EL (cell line): ENCODE measurements around the gene MSI2.

Experiments
- DNase-seq: peaks from one replicate; pipeline ENCODE4 v3.0.0-alpha.2; 2016

MSI2 gene

DNA sequence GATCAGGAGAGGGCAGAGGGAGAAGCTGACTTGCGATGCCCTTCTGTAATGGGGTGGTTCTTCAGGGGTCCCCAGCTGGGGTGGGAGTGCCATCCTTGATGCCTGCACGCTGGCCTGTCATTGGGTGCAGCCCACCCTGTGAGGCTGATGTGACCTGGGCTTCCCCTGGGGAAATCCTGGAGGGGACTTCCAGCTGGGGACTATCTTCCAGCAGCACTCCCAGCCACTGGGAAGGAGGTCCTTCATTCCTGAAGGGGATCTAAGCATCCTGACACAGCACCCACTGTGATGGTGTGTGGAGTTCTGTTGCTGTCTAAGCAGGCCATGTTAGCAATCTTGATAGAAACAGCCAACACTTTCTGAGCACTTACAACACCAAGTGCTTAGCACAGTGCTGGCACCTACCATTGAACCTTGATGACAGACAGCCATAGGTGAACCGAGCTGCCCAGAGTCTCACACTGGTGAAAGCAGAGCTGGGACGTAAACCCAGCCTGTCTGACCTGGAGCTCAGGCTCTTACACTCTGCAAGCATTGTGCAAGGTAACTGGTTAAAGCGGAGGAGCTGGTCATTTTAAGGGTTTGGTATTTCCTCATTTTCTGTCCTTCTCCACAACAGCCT, 277.5 kb downstream of the MSI2 start:
- DNase-seq: no peak

DNA sequence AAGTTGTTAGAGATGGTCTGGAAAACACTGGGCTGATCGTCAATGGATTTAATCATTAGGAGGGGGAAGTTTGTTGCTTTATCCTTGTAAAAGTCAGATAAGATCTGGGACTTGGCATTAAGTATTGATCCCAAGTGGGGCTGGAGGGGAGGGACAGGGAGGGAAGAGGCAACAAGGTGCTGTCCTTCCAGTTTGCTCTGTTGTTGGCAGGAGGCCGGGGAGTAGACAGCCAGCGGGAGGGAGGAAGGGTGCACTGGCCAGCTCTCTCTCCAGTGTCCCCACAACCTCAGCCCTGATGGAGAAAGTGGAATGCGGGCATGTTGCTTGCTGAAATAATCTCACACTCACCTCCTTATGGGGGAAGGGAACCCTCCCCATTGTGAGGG, 278.5 kb downstream of the MSI2 start:
- DNase-seq: no peak

DNA sequence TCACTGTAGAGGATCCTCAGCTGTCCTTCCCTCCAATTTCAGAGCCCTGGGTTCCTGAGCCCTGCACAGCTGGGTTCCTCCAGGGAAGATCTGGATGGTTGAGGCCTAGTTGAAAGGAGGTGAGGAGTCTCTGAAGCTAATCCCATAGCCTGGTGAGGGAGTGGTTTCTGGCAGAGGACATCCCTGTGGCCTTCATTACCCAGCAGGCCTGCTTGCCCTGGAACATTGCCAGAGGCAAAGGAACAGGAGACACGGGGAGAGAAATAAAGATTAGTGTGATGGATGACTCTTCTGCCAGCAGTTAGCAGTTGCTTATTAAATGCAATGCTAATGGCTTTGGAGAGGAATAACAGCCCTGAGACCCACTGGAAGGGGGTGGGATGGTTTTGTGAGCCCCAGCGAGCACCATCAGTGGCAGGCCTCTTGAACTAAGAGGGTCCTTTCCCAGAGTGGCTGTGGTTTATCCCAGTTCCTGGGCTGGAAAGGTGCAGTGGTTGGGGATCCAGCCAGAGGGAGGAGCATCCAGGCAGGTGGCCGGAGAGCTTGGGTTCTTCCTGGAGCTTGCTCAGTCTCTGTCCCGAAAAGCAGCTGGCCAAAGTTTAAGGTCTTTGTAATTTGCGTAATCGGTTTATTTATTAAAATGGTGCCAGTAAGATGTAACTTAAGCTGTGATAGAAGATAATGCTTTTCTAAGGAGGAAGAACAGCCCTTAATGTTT, 279.1 kb downstream of the MSI2 start:
- no peak for DNase-seq

DNA sequence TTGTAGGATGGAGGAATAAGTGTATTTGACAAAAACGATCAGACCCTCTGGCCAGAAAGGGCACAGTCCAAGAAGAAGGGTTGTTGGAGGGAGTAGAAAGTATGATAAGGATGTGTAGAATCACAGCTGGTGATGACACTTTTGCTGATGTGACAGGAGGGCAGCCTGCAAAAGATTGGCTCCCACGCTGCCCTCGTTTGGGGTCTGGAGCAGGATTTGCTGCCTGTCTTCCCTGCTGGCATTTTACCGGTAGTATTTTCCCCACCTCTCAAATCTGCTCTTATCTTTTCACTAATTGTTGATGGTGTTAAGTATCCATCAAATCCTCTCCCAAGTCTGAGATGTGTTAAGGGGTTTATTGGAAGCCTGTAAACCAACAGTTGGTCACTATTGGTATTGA, 280.0 kb downstream of the MSI2 start:
- no peak for DNase-seq

DNA sequence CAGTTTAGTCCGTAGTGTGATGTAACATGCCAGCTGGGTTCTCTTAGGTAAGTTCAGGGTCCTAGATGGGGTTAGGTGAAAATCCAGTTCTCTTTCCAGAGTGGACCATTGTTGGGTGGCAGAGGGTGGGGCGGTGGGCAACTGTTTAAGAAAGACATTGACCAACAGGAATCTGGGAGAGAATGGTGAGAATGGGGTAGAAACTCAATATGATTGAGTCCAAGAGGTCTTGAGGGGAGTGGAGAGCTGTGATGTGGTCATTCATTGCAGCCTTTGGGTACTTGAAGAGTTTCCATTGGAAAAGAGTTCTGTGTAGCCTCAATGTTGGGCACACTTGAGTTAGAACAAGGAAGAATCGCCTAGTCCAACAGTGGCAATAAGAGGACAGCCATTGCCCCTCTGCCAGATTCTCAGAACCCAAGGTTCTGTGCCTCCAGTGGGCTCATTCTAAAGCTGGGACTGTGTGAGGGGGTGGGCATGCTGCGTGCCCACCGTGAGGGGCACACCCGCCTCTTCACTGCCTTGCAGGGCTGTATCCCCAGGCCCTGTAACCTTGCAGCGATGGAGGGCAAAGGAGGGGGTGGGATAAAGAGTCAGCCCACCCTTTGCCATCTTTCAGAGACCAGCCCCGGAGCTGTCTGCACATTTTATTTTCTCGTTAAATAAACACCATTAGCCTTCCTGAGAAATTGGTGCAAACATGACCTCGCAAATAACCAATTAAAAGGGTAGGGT, 280.6 kb downstream of the MSI2 start:
- DNase-seq: no peak

DNA sequence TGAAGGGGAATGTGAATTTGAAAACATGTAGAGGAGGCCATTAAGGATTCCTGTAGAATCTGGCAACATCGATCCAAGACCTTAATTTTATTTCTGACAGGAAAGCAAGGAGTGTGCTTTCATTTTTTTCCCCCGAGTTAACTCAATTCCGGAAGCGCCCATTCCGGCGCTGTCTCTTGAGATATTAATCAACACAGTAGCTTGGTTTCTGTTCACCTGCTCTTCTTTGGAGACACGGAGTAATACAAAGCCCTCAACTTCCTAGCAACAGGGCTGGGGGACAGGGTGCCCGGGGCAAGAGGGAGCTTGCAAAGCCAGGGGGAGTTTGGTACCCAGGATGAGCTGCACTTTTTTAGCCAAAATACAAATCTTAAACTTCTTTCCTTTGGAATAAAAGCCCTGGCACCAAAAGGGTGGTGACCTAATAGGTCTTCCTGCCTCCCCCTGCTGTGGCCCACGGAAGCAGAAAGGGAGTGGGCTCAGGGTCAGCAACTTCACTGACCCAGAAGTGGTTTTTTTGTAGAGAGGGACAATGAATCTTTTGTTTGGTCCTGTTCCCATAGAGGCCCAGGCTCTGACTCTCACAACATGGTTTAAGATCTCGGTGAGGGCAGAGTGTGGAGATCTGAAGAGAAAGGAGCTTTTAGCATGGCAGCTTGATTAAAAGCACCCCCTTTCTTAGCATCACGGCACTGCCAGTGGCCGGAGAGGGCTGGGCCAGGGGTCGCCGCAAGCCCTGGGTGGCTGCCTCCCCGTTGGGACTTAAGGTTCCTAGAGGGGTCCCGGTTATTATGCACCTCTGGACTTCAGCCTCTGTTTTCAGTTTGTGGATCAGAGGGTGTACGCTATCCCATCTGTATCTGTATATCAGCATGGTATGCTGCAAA, 281.4 kb downstream of the MSI2 start:
- DNase-seq: no peak

DNA sequence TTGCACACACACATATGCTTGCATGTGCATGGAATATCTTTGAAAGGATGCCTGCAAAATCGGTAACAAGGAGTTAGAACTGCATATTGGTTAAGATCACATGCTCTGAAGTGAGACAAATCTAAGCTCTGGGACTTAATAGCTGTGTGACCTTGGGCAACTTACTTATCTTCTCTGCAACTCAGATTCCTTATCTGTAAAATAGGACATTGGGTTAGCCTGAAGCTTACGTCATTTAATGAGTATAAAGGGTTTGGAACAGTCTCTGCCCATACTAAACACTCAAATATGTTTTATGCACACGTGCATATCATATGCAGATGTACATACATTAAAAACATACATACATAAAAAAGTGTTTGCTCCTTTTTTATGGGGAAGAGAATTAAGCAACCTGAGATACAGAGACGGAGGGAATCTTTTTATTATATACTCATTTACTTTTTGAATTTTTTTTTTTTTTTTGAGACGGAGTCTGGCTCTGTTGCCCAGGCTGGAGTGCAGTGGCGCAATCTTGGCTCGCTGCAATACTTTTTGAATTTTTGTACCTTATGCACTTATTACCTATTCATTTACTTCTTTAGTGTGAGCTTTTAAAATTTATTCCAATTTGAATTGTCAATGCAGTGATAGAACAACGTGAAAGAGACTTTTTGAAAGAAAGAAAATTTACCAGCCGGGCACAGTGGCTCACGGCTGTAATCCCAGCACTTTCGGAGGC, 282.6 kb downstream of the MSI2 start:
- no peak for DNase-seq

DNA sequence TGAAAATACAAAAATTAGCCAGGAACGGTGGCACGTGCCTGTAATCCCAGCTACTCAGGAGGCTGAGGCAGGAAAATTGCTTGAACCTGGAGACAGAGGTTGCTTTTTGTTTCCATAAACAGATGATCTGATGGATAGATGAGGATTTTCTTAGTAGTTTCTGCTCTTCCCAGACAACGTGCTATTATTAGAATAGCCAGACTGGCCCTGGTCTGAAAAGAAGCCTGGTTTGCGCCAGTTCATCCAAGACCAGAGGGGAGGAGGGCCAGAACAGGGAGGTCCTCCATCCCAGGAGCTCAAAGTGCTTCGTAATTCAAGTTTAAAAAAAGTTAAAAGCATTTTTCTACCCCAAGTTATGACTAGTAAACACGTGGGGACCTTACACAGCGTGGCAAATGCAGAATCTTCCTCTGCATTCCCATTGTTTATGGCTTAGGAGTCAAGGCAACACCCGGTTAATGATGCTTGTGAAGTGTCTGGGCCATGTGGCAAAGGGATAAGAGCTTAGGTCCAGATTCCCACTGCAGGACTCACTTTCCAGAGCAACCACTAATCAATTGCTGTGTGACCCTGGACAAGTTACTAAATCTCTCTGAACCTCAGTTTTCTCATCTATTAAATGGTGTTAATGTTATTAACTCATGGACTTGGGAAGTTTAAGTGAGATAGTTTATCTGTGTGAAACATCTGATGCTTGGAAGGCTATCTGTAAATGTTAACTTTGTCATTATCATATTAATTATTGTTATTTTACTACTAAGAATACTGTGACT, 283.4 kb downstream of the MSI2 start:
- no peak for DNase-seq

DNA sequence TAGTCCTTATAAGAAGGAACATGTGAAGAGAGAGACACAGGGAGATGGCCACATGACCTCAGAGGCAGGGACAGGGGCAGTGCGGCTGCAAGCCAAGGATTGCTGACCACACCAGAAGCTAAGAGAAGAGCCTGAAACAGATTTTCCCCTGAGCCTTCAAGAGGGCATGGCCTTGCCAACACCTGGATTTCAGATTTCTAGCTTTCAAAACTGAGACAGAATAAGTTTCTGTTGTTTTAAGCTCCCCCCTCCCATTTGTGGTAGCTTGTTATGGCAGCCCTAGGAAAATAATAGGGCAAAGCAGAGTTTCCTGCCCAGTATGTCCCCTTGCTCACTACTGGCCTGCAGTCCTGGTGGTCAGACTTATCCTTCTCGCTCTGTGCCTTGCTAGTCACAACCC, 284.3 kb downstream of the MSI2 start:
- no peak for DNase-seq

DNA sequence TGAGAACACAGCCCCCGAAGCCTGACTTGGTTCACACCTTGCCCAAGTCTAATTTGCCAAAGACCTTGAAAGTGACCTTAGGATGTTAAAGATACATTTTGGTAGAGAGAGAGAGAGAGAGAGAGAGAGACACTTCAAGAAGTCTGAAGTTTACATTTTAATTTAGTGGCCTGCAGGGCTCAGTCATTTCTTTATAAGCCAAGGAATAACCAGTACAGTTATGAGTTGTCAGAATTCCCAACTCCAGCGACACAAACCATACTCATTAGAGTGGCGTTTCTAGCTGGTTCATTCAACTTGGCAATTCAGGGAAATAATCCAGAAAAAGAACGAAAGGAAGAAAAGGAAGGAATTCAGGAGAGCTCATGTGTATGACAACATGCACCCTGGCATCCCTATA, 284.7 kb downstream of the MSI2 start:
- no peak for DNase-seq

DNA sequence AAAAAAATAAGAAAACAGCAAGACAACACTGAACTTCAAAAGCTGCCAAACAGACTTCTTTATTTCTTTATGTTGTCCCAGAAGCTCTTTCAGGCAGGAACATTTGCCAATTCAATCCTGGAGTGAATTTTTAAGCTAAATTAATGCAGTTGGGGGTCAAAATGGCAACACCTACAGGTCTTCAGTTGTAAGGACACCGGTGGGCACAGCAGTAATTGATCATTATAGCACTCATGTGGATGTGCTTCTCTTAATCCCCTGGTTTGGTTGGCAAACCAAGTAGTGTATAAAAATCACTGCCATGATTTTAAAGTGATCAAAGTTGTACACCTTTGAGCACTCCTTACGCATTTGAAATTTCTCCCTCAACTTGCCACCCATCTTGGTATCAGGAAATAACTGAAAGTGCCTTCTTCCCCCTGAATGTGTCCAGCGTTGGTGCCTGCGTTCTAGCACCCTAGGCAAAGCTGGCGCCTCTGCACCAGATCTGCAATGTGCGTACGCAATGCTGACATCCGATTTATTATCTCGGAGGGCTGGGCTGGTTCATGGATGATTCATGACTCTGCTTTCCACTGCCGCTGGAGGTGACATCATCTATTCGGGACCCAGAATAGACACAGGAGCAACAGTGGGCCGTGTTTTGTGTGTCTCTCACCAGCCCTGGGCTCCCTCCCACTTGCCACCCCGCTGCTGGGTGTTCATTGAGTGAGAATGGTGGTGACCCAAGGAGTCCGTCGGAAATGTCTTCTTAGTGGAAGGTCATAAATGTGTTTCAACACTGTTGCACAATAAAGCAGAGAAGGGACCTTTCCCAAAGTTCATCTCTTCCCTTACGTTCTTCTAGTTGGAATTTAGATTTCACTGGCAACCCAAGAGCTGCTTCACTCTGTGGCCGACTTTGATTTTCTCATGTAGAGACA, 285.4 kb downstream of the MSI2 start:
- peak; percentile 56 for DNase-seq

DNA sequence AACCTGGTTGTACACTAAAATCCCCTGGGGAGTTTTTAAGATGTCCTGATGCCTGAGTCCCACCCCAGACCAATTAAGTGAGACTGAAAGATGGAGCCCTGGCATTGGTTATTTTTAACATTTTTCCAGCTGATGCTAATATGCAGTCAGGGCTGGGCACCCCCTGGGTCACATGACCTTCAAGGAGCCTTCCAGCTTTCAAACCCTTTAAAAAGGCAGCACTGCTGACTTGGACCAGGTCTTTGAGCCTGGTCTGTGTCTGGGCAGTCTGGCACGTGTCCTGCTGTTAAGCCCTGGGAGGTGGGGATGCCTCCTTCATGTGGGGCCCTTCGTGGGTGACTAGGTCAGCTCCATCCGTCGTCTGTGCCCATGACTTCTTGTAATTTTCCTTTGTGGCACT, 286.2 kb downstream of the MSI2 start:
- no peak for DNase-seq

DNA sequence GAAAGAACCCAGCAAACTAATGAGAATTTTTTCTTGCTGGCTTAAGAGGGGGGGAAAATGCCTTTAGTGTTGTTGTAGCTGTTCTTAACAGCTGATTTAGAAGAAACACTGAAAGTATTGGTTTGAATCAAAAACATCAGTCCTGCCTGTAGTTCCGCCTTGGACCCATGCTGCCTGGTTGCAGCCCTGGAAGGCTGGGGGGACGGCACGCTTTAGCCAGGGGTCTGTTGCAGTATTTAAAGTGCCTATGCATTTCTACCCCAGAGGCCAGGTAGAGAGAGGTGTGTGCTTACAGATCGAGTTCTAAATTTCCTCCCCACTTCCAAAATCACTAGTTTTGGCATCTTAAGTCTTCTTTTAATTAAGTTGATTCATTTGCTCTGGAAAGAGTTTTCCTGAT, 286.9 kb downstream of the MSI2 start:
- no peak for DNase-seq

DNA sequence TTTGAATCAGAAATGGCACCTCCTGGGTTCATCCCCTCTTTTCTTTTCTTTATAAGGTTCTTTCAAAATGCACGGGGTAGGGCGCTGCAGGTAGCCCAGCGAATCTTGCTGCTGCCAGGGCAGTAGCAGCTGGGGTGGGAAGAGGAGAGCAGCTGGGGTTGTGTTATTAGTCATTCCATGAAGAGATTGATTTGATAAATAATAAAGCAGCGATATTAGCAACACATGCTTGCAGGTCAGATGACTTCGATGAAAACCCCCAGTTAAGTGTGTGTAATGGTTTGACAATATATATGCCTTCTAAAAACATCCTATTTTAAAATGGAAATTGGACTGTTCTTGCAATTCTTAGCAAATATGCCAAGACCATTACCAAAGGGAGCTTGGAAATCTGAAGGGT, 288.1 kb downstream of the MSI2 start:
- DNase-seq: no peak

DNA sequence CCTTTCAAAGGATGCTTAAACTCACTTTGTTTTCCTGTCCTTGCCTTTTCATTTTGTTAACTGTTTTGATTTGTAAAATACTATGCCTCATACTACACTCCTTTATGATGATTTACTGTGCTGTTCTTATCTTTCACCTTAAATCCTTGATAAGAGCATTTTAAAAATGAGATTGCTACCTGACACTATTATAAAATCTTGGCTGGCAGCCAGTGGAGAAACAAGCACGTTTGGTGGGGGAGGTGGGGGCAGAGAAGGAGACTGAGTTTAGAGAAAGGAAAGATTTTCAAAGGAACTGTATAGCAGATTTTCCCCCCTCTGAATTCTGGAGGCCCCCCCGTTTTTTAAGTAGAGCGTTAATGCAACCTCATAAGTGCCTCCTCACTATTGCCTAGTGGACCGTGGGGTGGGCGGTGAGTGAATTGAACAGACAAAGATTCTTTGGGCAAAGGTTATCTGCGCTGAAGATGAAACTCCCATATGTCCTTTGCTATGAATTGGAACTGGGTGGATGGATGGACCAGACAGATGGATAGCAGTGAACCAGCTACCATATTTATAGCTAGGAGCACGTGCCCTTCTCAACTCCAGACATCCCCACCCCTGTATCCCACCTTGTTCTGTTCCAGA, 288.6 kb downstream of the MSI2 start:
- DNase-seq: no peak

DNA sequence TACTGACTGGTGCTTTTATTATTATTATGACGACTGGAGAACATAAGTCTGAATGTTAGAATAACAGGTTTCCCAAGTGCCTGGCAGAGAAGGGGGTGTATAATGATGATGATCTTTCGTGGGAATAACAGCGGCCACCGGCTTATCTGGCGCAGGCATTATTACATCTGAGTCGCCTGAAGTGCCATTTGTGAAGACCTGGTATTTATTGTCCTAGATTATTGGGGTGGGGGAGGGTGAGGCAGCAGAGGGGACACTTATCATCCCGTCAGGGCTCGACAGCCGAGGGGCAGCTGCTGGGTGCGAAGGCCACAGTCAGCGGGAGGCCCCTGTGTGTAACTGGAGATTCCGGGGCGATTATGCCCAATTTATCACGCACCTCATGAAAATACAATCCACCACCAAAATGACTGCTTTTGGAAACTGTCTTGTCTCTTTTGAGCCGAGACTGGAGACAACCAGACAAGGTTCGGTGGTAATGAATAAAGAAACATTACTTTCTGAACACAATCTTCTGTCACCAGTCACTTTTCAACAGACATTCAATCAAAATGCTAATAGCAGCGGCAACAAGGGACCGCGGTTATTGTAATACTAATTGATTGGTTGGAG, 289.5 kb downstream of the MSI2 start:
- DNase-seq: no peak

DNA sequence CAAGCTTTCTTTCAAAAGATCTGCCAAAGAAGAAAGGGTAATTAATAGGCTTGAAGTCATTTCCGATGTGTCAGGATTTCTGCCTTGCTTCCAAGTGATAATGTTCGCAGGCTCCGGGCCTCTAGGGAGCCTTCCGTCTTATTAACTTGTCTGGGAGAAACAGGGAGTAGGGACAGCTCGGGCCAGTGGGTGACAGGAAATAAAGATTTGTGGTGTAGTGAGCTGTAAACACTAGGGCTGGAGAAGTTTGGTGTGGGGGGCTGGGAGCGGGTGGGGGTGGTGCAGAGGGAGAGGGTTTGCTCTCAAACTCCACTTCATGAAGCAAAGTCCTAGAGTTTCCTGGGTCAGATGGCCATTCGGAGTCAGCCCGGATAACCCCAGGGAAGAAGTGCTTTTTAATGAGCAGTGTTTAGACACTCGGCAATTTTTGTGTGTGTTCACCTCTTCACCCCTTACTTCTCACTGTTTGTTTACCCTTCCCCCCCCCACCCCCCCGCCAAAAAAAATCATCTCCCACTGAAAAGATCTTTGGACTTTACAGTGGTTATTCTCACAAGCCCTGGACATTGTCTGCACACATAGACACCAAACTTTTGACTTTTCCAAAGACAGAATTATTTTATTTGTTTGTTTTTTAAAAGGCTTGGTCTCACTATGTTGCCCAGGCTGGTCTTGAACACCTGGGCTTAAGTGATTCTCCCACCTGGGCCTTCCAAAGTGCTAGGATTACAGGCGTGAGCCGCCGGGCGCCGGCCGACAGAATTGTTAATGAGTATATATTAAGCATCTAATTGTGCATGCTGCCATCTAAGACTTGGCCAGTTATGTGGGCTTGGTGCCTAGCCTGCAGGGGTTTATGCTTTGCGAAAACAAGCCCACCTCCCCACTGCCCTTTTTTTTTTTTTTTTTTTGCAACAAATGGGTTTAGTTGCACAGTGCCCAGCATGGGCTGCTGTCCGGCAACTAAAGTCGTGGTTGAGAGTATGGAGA, 292.4 kb downstream of the MSI2 start:
- DNase-seq: no peak

DNA sequence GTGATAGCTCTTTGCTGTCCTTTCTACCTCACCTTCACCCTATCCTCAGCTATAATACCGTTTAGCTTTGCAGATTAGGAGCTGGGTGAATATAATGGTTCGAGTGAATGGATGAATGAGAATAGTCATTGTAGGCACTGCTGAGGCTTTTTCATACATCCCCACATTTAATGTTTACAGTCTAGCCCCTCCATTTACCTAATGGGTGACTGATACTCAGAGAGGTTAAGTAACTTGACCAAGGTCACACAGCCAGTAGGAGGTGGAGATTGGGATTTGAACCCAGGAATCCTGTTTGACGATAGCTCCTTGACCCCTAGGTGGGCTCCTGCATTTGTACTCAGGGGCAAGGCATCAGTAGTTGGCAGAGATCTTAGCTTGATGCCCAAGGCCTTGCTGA, 293.1 kb downstream of the MSI2 start:
- DNase-seq: no peak
